NB4 (cell line): Measurements from ENCODE around the gene UBN1.

Source experiments
- DNase-seq: peaks from one replicate; pipeline ENCODE4 v3.0.0; 2010; ENCODE audit warnings: low read depth
- H3K4me3 ChIP-seq: one replicate; pipeline ENCODE4 v1.5.1; 2011; ENCODE audit warnings: mild to moderate bottlenecking, low read depth, low read length, moderate library complexity
- MYC ChIP-seq: IDR thresholded peaks from 2 replicates; pipeline ENCODE4 v1.6.1; 2011; ENCODE audit warnings: low read depth, low read length
- POLR2A ChIP-seq: IDR thresholded peaks from 2 replicates; pipeline ENCODE4 v1.6.1; 2011; ENCODE audit warnings: mild to moderate bottlenecking; ENCODE audit not compliant: insufficient read length; ENCODE audit errors: extremely low read depth
- TF ChIP-seq, protein P1 (sequence below): IDR thresholded peaks from 2 replicates; pipeline ENCODE4 v1.6.1; 2011; ENCODE audit warnings: low read depth, low read length
- TF ChIP-seq, protein P2 (sequence below): IDR thresholded peaks from one replicate; pipeline ENCODE4 v1.5.1; 2012; ENCODE audit warnings: low read depth, low read length

UBN1 gene

GRCh38 chr16:4859190-4859899, 12.1 kb downstream of the UBN1 start:
- no peak overlapping the region for H3K4me3 ChIP-seq
- TF ChIP-seq, protein P1, sequence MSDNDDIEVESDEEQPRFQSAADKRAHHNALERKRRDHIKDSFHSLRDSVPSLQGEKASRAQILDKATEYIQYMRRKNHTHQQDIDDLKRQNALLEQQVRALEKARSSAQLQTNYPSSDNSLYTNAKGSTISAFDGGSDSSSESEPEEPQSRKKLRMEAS, result no peak
- TF ChIP-seq POLR2A (no peak), MYC (no peak)
- TF ChIP-seq, protein P2, sequence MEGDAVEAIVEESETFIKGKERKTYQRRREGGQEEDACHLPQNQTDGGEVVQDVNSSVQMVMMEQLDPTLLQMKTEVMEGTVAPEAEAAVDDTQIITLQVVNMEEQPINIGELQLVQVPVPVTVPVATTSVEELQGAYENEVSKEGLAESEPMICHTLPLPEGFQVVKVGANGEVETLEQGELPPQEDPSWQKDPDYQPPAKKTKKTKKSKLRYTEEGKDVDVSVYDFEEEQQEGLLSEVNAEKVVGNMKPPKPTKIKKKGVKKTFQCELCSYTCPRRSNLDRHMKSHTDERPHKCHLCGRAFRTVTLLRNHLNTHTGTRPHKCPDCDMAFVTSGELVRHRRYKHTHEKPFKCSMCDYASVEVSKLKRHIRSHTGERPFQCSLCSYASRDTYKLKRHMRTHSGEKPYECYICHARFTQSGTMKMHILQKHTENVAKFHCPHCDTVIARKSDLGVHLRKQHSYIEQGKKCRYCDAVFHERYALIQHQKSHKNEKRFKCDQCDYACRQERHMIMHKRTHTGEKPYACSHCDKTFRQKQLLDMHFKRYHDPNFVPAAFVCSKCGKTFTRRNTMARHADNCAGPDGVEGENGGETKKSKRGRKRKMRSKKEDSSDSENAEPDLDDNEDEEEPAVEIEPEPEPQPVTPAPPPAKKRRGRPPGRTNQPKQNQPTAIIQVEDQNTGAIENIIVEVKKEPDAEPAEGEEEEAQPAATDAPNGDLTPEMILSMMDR, result no peak
- DNase-seq, result no peak

DNA sequence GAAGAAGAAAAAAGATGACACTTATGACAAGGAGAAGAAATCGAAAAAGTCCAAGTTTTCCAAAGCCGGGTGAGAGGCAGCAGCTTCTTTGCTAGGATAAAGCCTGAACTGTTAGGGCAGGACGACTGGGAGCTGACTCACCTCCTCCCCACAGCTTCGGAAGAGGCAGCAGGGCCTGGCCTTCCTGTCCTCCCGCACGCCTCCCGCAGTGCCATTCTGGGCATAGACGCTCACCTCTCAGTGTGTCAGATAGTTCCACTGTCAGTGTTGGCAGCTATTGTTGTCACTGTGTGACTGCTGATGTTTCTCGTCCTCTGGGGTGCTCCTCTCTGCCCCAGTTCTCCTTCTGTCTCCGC, 12.6 kb downstream of the UBN1 start:
- no peak overlapping the region for H3K4me3 ChIP-seq
- TF ChIP-seq MYC, result no peak
- TF ChIP-seq, protein P2, result no peak
- TF ChIP-seq POLR2A, result no peak
- TF ChIP-seq, protein P1, result no peak
- DNase-seq, result no peak

DNA sequence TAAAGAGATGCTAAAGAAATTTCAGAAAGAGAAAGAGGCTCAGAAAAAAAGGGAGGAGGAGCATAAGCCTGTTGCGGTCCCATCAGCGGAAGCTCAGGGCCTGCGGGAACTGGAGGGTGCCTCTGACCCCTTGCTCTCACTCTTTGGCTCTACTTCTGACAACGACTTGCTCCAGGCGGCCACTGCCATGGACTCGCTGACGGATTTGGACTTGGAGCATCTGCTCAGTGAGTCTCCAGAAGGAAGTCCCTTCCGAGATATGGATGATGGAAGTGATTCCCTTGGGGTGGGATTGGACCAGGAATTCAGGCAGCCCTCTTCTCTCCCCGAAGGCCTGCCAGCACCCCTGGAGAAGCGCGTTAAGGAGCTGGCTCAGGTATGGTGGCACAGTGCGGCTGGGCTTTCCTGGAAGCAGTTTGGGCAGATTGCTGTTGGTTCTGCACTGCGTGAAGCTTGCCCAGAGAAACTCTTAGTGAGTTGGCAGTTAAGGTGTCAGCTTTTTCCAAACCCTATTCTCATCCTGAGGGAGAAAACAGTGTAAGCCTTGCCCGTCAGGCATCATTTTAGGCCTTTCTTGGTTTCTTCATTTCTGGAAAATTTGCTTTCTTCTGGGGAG, 13.6 kb downstream of the UBN1 start:
- no peak for DNase-seq
- no peak overlapping the region for H3K4me3 ChIP-seq
- TF ChIP-seq MYC, result no peak
- no peak for TF ChIP-seq POLR2A
- TF ChIP-seq, protein P2, result no peak
- TF ChIP-seq, protein P1, result no peak

GRCh38 chr16:4862639-4863038, 15.4 kb downstream of the UBN1 start:
- no peak overlapping the region for H3K4me3 ChIP-seq
- DNase-seq, result peak; percentile 9
- TF ChIP-seq, protein P1, result no peak
- TF ChIP-seq, protein P2, result no peak
- TF ChIP-seq POLR2A (no peak), MYC (no peak)

DNA sequence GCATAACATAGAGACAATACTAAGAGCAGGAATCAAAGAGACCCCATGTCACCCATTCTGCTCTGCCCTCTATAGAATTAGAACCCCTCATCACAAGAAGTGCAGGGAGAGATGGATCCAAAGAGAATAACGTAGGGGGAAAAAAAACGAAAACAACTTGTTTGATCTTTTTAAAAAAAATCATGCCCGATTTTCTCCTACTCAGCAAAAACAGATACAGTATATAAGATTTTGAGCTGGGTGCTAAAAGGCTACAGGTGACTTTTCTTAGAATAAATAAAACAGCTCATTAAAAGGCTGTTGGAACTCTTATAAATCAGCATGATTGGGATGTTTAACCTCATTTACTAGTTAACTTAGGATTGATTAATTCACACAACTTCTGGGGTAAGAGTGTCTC, 17.4 kb downstream of the UBN1 start:
- no peak overlapping the region for H3K4me3 ChIP-seq
- TF ChIP-seq MYC (no peak), POLR2A (no peak)
- TF ChIP-seq, protein P1, result no peak
- TF ChIP-seq, protein P2, result no peak
- DNase-seq, result no peak
